GM21717 (cell line): Measurements from ENCODE around the gene KRTAP4-9.
"Not testable (repeated sequence)": the region's sequence is repeated elsewhere in the genome, so short reads cannot be mapped to it uniquely, and the experiment has no call there.

Experiments used
- ATAC-seq: cut with Tn5 transposase; IDR thresholded peaks from one replicate; pipeline ENCODE4 v1.9.1; 2021; ENCODE audit warnings: mild to moderate bottlenecking, moderate library complexity; ENCODE audit not compliant: unreplicated experiment

The KRTAP4-9 gene

GRCh38 chr17:41126412-41126811, 21.2 kb downstream of the KRTAP4-9 start:
- no peak for ATAC-seq

- ATAC-seq: no peak
These were observed 22.2 kb downstream of the KRTAP4-9 start for GRCh38 chr17:41127371-41127770.

GRCh38 chr17:41131979-41132378, 26.8 kb downstream of the KRTAP4-9 start:
- ATAC-seq: no peak

- ATAC-seq: no peak
These were observed 28.9 kb downstream of the KRTAP4-9 start for GRCh38 chr17:41133880-41134735.

- not testable (repeated sequence) for ATAC-seq
These were observed 34.7 kb downstream of the KRTAP4-9 start for GRCh38 chr17:41139865-41140264.

- no peak for ATAC-seq
These were observed 35.4 kb downstream of the KRTAP4-9 start, which contains the start of gene KRTAP4-6 for GRCh38 chr17:41140360-41141131. TSS of gene KRTAP4-6 (minus strand) at chr17:41140544. CDS start at chr17:41140487, 57 bp downstream.

GRCh38 chr17:41141361-41141760, 36.2 kb downstream of the KRTAP4-9 start:
- no peak for ATAC-seq

GRCh38 chr17:41144846-41145245, 39.7 kb downstream of the KRTAP4-9 start:
- ATAC-seq: no peak

GRCh38 chr17:41145261-41145660, 40.1 kb downstream of the KRTAP4-9 start:
- no peak for ATAC-seq

- no peak for ATAC-seq
These were observed 42.5 kb downstream of the KRTAP4-9 start for GRCh38 chr17:41147531-41148204.

GRCh38 chr17:41148971-41149651, 43.9 kb downstream of the KRTAP4-9 start:
- ATAC-seq: not testable (repeated sequence)

- ATAC-seq: no peak
These were observed 44.4 kb downstream of the KRTAP4-9 start, which contains the start of gene KRTAP4-5 for GRCh38 chr17:41149652-41149985. TSS of gene KRTAP4-5 (minus strand) at chr17:41149825. CDS start at chr17:41149767, 58 bp downstream.

GRCh38 chr17:41150026-41150425, 44.8 kb downstream of the KRTAP4-9 start:
- ATAC-seq: no peak

GRCh38 chr17:41151525-41151924, 46.3 kb downstream of the KRTAP4-9 start:
- ATAC-seq: no peak

- ATAC-seq: no peak
These were observed 48.7 kb downstream of the KRTAP4-9 start for GRCh38 chr17:41153856-41154255.
